Prostate gland (tissue), 2 donors: Measurements from ENCODE around the gene BLNK. TPM values are rescaled to one million over a fixed set of nuclear protein-coding genes. Genes with fewer than 3 reads are reported as not detected.
"Not testable (repeated sequence)": the region's sequence is repeated elsewhere in the genome, so short reads cannot be mapped to it uniquely, and the experiment has no call there.

ENCODE experiments used
- DNase-seq: peaks from one replicate; pipeline ENCODE4 v3.0.0-alpha.2; 2019; ENCODE audit warnings: low spot score
- H3K27ac ChIP-seq, 2 donors: fragments of 200-600 bp; sonication (generic); 2 replicates each; pipeline ENCODE4 v1.5.1; 2017 to 2019
- H3K27me3 ChIP-seq: fragments of 200-600 bp; sonication (generic); replicated peaks from 2 replicates; pipeline ENCODE4 v1.5.1; 2019; ENCODE audit not compliant: insufficient read depth
- H3K36me3 ChIP-seq, 2 donors: fragments of 200-600 bp; sonication (generic); 1 replicate in 1 of 2; 2 replicates in 1 of 2; pipeline versions ENCODE4 v1.5.1 to v1.8.1; 2017 to 2019
- H3K4me1 ChIP-seq: fragments of 200-600 bp; sonication (generic); replicated peaks from 2 replicates; pipeline ENCODE4 v1.5.1; 2019
- H3K4me3 ChIP-seq, 2 donors: fragments of 200-600 bp; sonication (generic); 2 replicates each; pipeline ENCODE4 v1.5.1; 2017 to 2019
- H3K9me3 ChIP-seq: fragments of 200-600 bp; sonication (generic); 2 replicates; pipeline ENCODE4 v1.5.1; 2017
- POLR2A ChIP-seq: fragments of 450-650 bp; IDR thresholded peaks from one replicate; pipeline ENCODE4 v1.6.1; 2016; ENCODE audit warnings: antibody characterized with exemption, mild to moderate bottlenecking
- POLR2AphosphoS5 ChIP-seq: sonication (generic); formaldehyde crosslinking; IDR thresholded peaks from one replicate; pipeline ENCODE4 v1.6.1; 2017; ENCODE audit warnings: antibody characterized with exemption
- WGBS: methylation state at CpG from one replicate; pipeline ENCODE4 v1.1.5; 2018; 5-methylcytosine and 5-hydroxymethylcytosine counted together
- intact Hi-C: fragments of 100-400 bp; cut with DNase I; formaldehyde crosslinking; loops from one replicate; pipeline ENCODE4 v1.14.2; 2022
- total RNA-seq, 2 donors: library from RNA; depleted of rRNA; stranded (reverse); fragments of >200 nt; gene quantifications; one replicate each; pipeline ENCODE4 v1.1.0, GENCODE V29; 2016
- TF ChIP-seq, protein P1 (sequence below), 4 experiments: fragments of 200-600 bp in 2 of 4; fragments of 450-650 bp in 2 of 4; sonication (generic) in 2 of 4; IDR thresholded peaks; 1 replicate in 3 of 4; 2 replicates in 1 of 4; pipeline ENCODE4 v1.5.1; 2016 to 2019; ENCODE audit warnings: antibody characterized with exemption in 4 of 4, mild to moderate bottlenecking in 2 of 4, moderate library complexity in 2 of 4

BLNK gene
- total RNA-seq, 2 donors from 2014 or later, result 4.8 to 8.2 TPM

- H3K27ac ChIP-seq, result no peak overlapping the region
Observed at GRCh38 chr10:96311180-96311715, 39.9 kb upstream of the BLNK start.

DNA sequence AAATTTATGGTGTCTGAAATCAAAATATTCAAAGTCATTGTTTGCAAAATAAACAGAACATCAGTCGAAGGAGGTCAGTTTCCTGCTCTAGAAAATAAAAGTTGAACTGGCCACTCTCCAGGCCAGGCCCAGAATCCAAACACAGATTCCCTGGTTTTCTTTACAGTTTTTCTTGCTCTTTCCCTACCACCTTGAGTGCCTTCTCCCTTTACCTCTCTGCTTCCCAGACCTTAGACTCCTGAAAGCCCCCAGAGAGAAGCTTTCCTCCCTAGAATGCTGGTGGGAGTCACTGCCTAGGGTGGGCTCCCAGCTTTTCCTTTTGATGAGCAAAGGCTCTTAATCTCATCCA lies 38.9 kb upstream of the BLNK start:
- H3K9me3 ChIP-seq, result no peaks in the 10 kb centered on the region
- no peak overlapping the region for H3K4me3 ChIP-seq
- H3K36me3 ChIP-seq, result no peaks in the 10 kb centered on the region
- TF ChIP-seq POLR2A, result no peak
- TF ChIP-seq, protein P1, sequence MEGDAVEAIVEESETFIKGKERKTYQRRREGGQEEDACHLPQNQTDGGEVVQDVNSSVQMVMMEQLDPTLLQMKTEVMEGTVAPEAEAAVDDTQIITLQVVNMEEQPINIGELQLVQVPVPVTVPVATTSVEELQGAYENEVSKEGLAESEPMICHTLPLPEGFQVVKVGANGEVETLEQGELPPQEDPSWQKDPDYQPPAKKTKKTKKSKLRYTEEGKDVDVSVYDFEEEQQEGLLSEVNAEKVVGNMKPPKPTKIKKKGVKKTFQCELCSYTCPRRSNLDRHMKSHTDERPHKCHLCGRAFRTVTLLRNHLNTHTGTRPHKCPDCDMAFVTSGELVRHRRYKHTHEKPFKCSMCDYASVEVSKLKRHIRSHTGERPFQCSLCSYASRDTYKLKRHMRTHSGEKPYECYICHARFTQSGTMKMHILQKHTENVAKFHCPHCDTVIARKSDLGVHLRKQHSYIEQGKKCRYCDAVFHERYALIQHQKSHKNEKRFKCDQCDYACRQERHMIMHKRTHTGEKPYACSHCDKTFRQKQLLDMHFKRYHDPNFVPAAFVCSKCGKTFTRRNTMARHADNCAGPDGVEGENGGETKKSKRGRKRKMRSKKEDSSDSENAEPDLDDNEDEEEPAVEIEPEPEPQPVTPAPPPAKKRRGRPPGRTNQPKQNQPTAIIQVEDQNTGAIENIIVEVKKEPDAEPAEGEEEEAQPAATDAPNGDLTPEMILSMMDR (IDR thresholded peaks at IDR 0.05), result no peak
- TF ChIP-seq POLR2AphosphoS5, result no peak
- no peak for DNase-seq
- intact Hi-C loops, result no loop called here
- H3K27me3 ChIP-seq, result no peaks in the 10 kb centered on the region
- H3K27ac ChIP-seq, result no peak overlapping the region
- H3K4me1 ChIP-seq, result no peaks in the 10 kb centered on the region
- 24% methylated on average over 1 of the region's 1 CpG for WGBS

More at GRCh38 chr10:96311180-96311715, 39.9 kb upstream of the BLNK start:
- 66% methylated on average over 3 of the region's 3 CpGs for WGBS
- Histone ChIP-seq H3K4me3 (no peak overlapping the region), H3K4me1 (no peaks in the 10 kb centered on the region), H3K9me3 (no peaks in the 10 kb centered on the region), H3K27me3 (no peaks in the 10 kb centered on the region), H3K36me3 (no peaks in the 10 kb centered on the region)
- no peak for DNase-seq
- TF ChIP-seq POLR2AphosphoS5 (no peak), POLR2A (no peak)
- TF ChIP-seq, protein P1 (IDR thresholded peaks at IDR 0.05), result no peak
- intact Hi-C loops, result no loop called here

DNA sequence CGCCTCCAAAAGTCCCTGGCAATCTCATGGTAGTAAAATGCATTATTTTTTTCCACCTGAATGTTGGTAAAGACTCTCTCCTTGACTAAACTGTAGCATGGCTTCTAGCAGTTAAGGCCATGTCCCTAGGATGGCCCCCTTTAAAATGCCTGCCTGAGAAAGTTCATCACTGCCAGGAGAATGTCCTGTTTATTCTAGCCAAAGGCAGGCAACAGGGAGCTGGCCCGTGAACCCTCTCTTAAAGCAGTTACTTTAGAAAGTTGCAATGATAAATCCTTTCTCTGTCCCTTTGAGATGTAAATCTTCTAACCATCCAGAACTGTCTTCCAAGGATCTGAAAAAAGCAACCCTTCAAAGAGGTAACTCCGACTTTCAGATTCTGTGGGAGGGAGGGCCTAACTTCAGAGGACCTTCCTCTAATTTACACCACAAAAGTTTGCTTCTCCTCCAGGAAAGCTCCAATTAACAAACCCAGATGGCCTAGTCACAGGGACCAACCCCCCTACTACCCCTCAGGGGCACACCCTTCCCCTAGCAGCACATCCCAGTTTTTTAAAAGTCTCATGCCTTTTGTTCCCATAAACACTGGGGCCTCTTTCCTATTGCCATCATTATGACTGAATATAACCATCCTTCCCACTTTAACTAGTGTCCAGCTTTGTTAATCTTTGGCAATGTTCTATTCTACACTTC lies 38.4 kb upstream of the BLNK start:
- 18% methylated on average over 3 of the region's 3 CpGs for WGBS
- Histone ChIP-seq H3K27ac (no peak overlapping the region), H3K36me3 (no peaks in the 10 kb centered on the region), H3K4me1 (no peaks in the 10 kb centered on the region), H3K27me3 (no peaks in the 10 kb centered on the region), H3K4me3 (no peak overlapping the region), H3K9me3 (no peaks in the 10 kb centered on the region)
- DNase-seq, result no peak
- TF ChIP-seq POLR2A (no peak), POLR2AphosphoS5 (no peak)
- TF ChIP-seq, protein P1 (IDR thresholded peaks at IDR 0.05), result no peak
- intact Hi-C loops, result no loop called here

- H3K27me3 ChIP-seq, result not testable (repeated sequence)
Observed at GRCh38 chr10:96308854-96309253, 37.5 kb upstream of the BLNK start.

DNA sequence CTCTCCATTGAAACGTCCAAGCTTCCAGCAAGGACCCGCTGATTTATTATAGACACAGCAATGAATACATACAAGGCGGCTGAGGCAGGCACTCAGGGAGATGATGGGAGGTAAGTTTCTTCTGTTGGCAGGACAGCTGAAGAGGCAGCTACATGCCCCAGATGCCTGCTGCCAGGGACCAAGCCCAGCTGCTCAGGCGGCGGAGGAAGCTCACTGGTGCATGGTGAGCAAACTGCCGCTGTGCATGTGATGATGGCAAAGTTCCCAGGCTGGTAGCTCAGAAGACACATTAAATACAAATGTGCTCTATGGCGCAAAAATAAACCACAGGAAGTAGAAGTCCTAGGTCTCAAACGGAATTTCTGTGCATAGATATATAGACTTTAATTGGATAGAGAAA lies 35.1 kb upstream of the BLNK start:
- peak; percentile 52 for DNase-seq
- intact Hi-C loops, result no loop called here
- no peaks in the 10 kb centered on the region for H3K36me3 ChIP-seq
- WGBS, result 42% methylated on average over 8 of the region's 8 CpGs
- no peaks in the 10 kb centered on the region for H3K4me1 ChIP-seq
- no peaks in the 10 kb centered on the region for H3K27me3 ChIP-seq
- no peaks in the 10 kb centered on the region for H3K9me3 ChIP-seq
- no peak overlapping the region for H3K4me3 ChIP-seq
- no peak for TF ChIP-seq POLR2AphosphoS5
- H3K27ac ChIP-seq, result no peak overlapping the region

More at GRCh38 chr10:96308854-96309253, 37.5 kb upstream of the BLNK start:
- H3K4me3 ChIP-seq, intact Hi-C loops, H3K9me3 ChIP-seq, H3K27ac ChIP-seq, DNase-seq, H3K36me3 ChIP-seq, H3K4me1 ChIP-seq: not testable (repeated sequence)
- 63% methylated on average over 4 of the region's 4 CpGs for WGBS

- H3K9me3 ChIP-seq, result no peaks in the 10 kb centered on the region
- intact Hi-C loops, result no loop called here
- H3K36me3 ChIP-seq, result no peaks in the 10 kb centered on the region
- H3K27ac ChIP-seq, result no peak overlapping the region
- H3K4me3 ChIP-seq, result no peak overlapping the region
- no peak for TF ChIP-seq POLR2A
- TF ChIP-seq, protein P1 (IDR thresholded peaks at IDR 0.05), result no peak
- no peak for TF ChIP-seq POLR2AphosphoS5
- no peak for DNase-seq
- H3K27me3 ChIP-seq, result no peaks in the 10 kb centered on the region
- no peaks in the 10 kb centered on the region for H3K4me1 ChIP-seq
- WGBS, result 91% methylated on average over 3 of the region's 3 CpGs
Observed at GRCh38 chr10:96305019-96305418, 33.6 kb upstream of the BLNK start.
